ENCODE measurements around the gene GRIN3B.

The GRIN3B gene

GRCh38 chr19:1046117-1046626 lies 46.0 kb downstream of the GRIN3B start:
- DNase-seq = no peak

- no peak for DNase-seq
Measured at GRCh38 chr19:1046836-1047695, 46.8 kb downstream of the GRIN3B start.

- DNase-seq = no peak
Measured at GRCh38 chr19:1047696-1048147, 47.5 kb downstream of the GRIN3B start.

- no peak for DNase-seq
Measured at GRCh38 chr19:1049106-1049505, 48.9 kb downstream of the GRIN3B start.

- no peak for DNase-seq
Measured at GRCh38 chr19:1049800-1050199, 49.6 kb downstream of the GRIN3B start.

- DNase-seq = no peak
Measured at GRCh38 chr19:1050989-1051788, 51.0 kb downstream of the GRIN3B start.

- DNase-seq = no peak
Measured at GRCh38 chr19:1051791-1052190, 51.6 kb downstream of the GRIN3B start.

GRCh38 chr19:1052349-1052975 lies 52.2 kb downstream of the GRIN3B start:
- no peak for DNase-seq

GRCh38 chr19:1053176-1054101 lies 53.2 kb downstream of the GRIN3B start:
- no peak for DNase-seq

GRCh38 chr19:1054102-1055027 lies 54.1 kb downstream of the GRIN3B start:
- no peak for DNase-seq

GRCh38 chr19:1055028-1055425 lies 54.8 kb downstream of the GRIN3B start:
- no peak for DNase-seq

- no peak for DNase-seq
Measured at GRCh38 chr19:1055886-1056620, 55.8 kb downstream of the GRIN3B start.

- DNase-seq = peak; percentile 55 to 64
Measured at GRCh38 chr19:1057176-1057855, 57.1 kb downstream of the GRIN3B start.

- no peak for DNase-seq
Measured at GRCh38 chr19:1058112-1058511, 57.9 kb downstream of the GRIN3B start.

Data from activated CD4-positive, alpha-beta T cell treated with anti-CD3 and anti-CD28 coated beads for 4 hours (primary cell).